ENCODE measurements around the gene IGSF3.
A peak's percentile ranks its signal among the peaks of the same experiment; 100 is the strongest.

The IGSF3 gene

DNA sequence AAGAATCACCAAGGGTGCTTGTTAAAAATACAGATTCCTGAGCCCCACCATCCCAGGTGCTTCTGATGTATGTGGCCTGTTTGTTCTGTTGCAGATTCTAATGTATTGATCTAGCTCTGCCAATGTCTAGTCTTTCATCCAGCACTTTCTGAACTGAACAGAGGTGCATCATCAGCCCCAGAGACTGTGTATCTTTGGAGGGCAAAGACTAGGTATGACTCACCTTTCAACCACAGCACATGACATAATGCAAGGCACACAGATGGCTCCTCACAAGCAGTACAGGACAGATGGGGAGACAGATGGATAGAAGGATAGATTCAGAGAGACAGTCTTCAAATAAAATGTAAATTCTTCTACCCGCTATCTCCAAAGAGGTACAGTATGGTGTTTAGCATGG is 129.0 kb downstream of the IGSF3 start:
- ATAC-seq: peak; percentile 86
- no peak for TF ChIP-seq OSR1 (CRISPR knock-in tag; IDR thresholded peaks at IDR 0.05)
- no peak for TF ChIP-seq ZFP3 (CRISPR knock-in tag; IDR thresholded peaks at IDR 0.05)
- TF ChIP-seq, protein P1, sequence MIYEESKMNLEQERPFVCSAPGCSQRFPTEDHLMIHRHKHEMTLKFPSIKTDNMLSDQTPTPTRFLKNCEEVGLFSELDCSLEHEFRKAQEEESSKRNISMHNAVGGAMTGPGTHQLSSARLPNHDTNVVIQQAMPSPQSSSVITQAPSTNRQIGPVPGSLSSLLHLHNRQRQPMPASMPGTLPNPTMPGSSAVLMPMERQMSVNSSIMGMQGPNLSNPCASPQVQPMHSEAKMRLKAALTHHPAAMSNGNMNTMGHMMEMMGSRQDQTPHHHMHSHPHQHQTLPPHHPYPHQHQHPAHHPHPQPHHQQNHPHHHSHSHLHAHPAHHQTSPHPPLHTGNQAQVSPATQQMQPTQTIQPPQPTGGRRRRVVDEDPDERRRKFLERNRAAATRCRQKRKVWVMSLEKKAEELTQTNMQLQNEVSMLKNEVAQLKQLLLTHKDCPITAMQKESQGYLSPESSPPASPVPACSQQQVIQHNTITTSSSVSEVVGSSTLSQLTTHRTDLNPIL (CRISPR knock-in tag; IDR thresholded peaks at IDR 0.05; ENCODE audit: low read depth): no peak
- no peak for TF ChIP-seq GLIS3 (CRISPR knock-in tag; IDR thresholded peaks at IDR 0.05)
- no peak for TF ChIP-seq PPARA (CRISPR knock-in tag; IDR thresholded peaks at IDR 0.05; ENCODE audit: borderline replicate concordance)
- no peak for TF ChIP-seq ZFP30 (CRISPR knock-in tag; IDR thresholded peaks at IDR 0.05)
- no peak for TF ChIP-seq SNAI2 (CRISPR knock-in tag; IDR thresholded peaks at IDR 0.05)
- TF ChIP-seq ESRRG (CRISPR knock-in tag; IDR thresholded peaks at IDR 0.05): no peak
- TF ChIP-seq, protein P2, sequence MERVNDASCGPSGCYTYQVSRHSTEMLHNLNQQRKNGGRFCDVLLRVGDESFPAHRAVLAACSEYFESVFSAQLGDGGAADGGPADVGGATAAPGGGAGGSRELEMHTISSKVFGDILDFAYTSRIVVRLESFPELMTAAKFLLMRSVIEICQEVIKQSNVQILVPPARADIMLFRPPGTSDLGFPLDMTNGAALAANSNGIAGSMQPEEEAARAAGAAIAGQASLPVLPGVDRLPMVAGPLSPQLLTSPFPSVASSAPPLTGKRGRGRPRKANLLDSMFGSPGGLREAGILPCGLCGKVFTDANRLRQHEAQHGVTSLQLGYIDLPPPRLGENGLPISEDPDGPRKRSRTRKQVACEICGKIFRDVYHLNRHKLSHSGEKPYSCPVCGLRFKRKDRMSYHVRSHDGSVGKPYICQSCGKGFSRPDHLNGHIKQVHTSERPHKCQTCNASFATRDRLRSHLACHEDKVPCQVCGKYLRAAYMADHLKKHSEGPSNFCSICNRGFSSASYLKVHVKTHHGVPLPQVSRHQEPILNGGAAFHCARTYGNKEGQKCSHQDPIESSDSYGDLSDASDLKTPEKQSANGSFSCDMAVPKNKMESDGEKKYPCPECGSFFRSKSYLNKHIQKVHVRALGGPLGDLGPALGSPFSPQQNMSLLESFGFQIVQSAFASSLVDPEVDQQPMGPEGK (CRISPR knock-in tag; IDR thresholded peaks at IDR 0.05; ENCODE audit: borderline replicate concordance): no peak
- TF ChIP-seq CSDC2 (CRISPR knock-in tag; IDR thresholded peaks at IDR 0.05): no peak
- no peak for TF ChIP-seq ARNTL (CRISPR knock-in tag; IDR thresholded peaks at IDR 0.05; ENCODE audit: borderline replicate concordance, low read depth)
- TF ChIP-seq ZNF70 (CRISPR knock-in tag; IDR thresholded peaks at IDR 0.05): no peak
- TF ChIP-seq ISL1 (CRISPR knock-in tag; IDR thresholded peaks at IDR 0.05): no peak
- TF ChIP-seq BACH2 (CRISPR knock-in tag; IDR thresholded peaks at IDR 0.05; ENCODE audit: borderline replicate concordance): no peak
- TF ChIP-seq TOX (CRISPR knock-in tag; IDR thresholded peaks at IDR 0.05; ENCODE audit: borderline replicate concordance): no peak
- no peak for TF ChIP-seq RARB (CRISPR knock-in tag; IDR thresholded peaks at IDR 0.05)

DNA sequence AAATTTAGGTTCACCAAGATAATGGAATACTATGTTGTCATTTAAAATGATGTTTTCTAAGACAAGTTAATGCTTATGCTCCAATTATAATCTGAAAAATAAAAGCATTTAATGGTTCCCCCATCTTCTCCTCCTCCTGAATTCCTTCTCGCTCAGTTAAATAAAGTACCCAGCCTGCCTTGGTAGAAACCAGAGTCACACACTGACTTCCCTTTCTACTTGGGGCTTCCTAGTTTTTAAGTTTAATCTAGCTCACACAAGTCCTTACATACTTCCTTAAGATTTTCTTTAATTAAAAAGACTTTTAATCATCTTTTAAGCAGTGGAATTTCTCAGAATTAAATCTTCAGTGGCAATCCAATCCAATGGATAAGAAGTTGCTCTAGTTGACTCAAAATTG is 129.6 kb downstream of the IGSF3 start:
- no peak for TF ChIP-seq GLIS3 (CRISPR knock-in tag; IDR thresholded peaks at IDR 0.05)
- TF ChIP-seq CSDC2 (CRISPR knock-in tag; IDR thresholded peaks at IDR 0.05): no peak
- no peak for TF ChIP-seq BACH2 (CRISPR knock-in tag; IDR thresholded peaks at IDR 0.05; ENCODE audit: borderline replicate concordance)
- TF ChIP-seq, protein P3, sequence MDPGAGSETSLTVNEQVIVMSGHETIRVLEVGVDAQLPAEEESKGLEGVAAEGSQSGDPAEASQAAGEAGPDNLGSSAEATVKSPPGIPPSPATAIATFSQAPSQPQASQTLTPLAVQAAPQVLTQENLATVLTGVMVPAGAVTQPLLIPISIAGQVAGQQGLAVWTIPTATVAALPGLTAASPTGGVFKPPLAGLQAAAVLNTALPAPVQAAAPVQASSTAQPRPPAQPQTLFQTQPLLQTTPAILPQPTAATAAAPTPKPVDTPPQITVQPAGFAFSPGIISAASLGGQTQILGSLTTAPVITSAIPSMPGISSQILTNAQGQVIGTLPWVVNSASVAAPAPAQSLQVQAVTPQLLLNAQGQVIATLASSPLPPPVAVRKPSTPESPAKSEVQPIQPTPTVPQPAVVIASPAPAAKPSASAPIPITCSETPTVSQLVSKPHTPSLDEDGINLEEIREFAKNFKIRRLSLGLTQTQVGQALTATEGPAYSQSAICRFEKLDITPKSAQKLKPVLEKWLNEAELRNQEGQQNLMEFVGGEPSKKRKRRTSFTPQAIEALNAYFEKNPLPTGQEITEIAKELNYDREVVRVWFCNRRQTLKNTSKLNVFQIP (CRISPR knock-in tag; IDR thresholded peaks at IDR 0.05; ENCODE audit: borderline replicate concordance, low read depth): no peak
- TF ChIP-seq RARB (CRISPR knock-in tag; IDR thresholded peaks at IDR 0.05): no peak
- TF ChIP-seq ARNTL (CRISPR knock-in tag; IDR thresholded peaks at IDR 0.05; ENCODE audit: borderline replicate concordance, low read depth): no peak
- no peak for TF ChIP-seq ESRRG (CRISPR knock-in tag; IDR thresholded peaks at IDR 0.05)
- TF ChIP-seq ISL1 (CRISPR knock-in tag; IDR thresholded peaks at IDR 0.05): no peak
- ATAC-seq: no peak

DNA sequence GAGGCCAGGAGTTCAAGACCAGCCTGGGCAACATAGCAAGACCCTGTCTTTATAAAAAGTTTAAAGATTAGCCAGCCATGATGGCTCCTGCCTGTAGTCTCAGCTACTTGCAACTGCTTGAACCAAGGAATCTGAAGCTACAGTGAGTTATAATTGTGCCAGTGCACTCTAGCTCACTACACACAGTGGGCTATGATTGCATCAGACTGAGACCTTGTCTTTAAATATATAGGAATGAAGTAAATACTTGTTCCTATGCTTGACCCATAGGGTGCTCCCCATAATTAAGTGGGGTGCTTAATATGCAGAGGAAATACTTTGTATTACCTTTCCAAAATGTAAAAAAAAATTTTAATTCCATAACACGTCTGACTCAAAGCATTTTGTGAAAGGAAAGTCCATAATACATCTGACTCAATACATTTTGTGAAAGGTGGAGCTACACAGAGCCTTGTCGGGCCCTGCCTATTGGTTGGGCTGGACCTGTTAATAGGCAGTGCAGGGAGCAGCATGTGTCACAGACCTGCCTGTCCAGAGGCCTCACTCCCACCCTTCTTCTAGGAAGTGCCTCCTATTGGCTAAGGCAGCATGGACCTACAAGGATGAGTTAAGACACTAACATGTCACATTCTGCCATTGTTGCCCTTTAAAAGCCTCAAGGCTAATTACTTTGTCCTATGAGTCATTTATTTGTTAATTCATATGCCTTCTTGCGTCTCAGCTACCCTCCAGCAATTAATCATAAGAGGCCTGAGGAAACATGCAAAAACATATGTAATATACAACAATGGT is 130.3 kb downstream of the IGSF3 start:
- ATAC-seq: 0 out of 3 replicates have a peak, but pooled peaks have one; percentile 28
- TF ChIP-seq ESRRG (CRISPR knock-in tag; IDR thresholded peaks at IDR 0.05): no peak
- TF ChIP-seq, protein P3 (CRISPR knock-in tag; IDR thresholded peaks at IDR 0.05; ENCODE audit: borderline replicate concordance, low read depth): no peak
- TF ChIP-seq, protein P4, sequence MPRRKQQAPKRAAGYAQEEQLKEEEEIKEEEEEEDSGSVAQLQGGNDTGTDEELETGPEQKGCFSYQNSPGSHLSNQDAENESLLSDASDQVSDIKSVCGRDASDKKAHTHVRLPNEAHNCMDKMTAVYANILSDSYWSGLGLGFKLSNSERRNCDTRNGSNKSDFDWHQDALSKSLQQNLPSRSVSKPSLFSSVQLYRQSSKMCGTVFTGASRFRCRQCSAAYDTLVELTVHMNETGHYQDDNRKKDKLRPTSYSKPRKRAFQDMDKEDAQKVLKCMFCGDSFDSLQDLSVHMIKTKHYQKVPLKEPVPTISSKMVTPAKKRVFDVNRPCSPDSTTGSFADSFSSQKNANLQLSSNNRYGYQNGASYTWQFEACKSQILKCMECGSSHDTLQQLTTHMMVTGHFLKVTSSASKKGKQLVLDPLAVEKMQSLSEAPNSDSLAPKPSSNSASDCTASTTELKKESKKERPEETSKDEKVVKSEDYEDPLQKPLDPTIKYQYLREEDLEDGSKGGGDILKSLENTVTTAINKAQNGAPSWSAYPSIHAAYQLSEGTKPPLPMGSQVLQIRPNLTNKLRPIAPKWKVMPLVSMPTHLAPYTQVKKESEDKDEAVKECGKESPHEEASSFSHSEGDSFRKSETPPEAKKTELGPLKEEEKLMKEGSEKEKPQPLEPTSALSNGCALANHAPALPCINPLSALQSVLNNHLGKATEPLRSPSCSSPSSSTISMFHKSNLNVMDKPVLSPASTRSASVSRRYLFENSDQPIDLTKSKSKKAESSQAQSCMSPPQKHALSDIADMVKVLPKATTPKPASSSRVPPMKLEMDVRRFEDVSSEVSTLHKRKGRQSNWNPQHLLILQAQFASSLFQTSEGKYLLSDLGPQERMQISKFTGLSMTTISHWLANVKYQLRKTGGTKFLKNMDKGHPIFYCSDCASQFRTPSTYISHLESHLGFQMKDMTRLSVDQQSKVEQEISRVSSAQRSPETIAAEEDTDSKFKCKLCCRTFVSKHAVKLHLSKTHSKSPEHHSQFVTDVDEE (CRISPR knock-in tag; IDR thresholded peaks at IDR 0.05): no peak
- no peak for TF ChIP-seq ZNF8 (CRISPR knock-in tag; IDR thresholded peaks at IDR 0.05)
- no peak for TF ChIP-seq GLIS3 (CRISPR knock-in tag; IDR thresholded peaks at IDR 0.05)
- TF ChIP-seq, protein P2 (CRISPR knock-in tag; IDR thresholded peaks at IDR 0.05; ENCODE audit: borderline replicate concordance): no peak
- no peak for TF ChIP-seq TCF4 (CRISPR knock-in tag; IDR thresholded peaks at IDR 0.05; ENCODE audit: borderline replicate concordance)
- no peak for TF ChIP-seq PPARA (CRISPR knock-in tag; IDR thresholded peaks at IDR 0.05; ENCODE audit: borderline replicate concordance)

Data from SK-N-SH treated with all-trans-retinoic acid at 6 μM for 48 hours (cell line).